GM21390 (cell line): ENCODE data around the gene CENATAC.
"Not testable (repeated sequence)": the region's sequence is repeated elsewhere in the genome, so short reads cannot be mapped to it uniquely, and the experiment has no call there.

Source experiments
- ATAC-seq: cut with Tn5 transposase; IDR thresholded peaks from one replicate; pipeline ENCODE4 v1.9.1; 2021; ENCODE audit not compliant: unreplicated experiment

The CENATAC gene

GRCh38 chr11:118991486-118992038 is 6.4 kb upstream of the CENATAC start:
- ATAC-seq = not testable (repeated sequence)

- peak; percentile 27 for ATAC-seq
Measured at GRCh38 chr11:118996926-118997626, 862 bp upstream of the CENATAC start.

GRCh38 chr11:118998388-118998717 is 415 bp downstream of the CENATAC start:
- ATAC-seq = peak; percentile 10

- ATAC-seq = no peak
Measured at GRCh38 chr11:118998822-118999221, 884 bp downstream of the CENATAC start.

- ATAC-seq = no peak
Measured at GRCh38 chr11:119000906-119001305, 3.0 kb downstream of the CENATAC start.

- no peak for ATAC-seq
Measured at GRCh38 chr11:119006656-119007055, 8.7 kb downstream of the CENATAC start.

GRCh38 chr11:119011476-119012053 is 13.6 kb downstream of the CENATAC start:
- no peak for ATAC-seq

GRCh38 chr11:119012629-119013170 is 14.8 kb downstream of the CENATAC start:
- no peak for ATAC-seq

- no peak for ATAC-seq
Measured at GRCh38 chr11:119014209-119014924, 16.4 kb downstream of the CENATAC start.

GRCh38 chr11:119015054-119015611 is 17.2 kb downstream of the CENATAC start:
- ATAC-seq = no peak

- ATAC-seq = no peak
Measured at GRCh38 chr11:119016216-119017009, 18.5 kb downstream of the CENATAC start.

GRCh38 chr11:119017377-119017776 is 19.4 kb downstream of the CENATAC start:
- ATAC-seq = not testable (repeated sequence)

- ATAC-seq = peak; percentile 87
Measured at GRCh38 chr11:119018074-119018938, 20.4 kb downstream of the CENATAC start, which contains the start of the genes RPS25 and TRAPPC4. Gene RPS25, minus strand, starts transcription at chr11:119018343. Its CDS starts 59 bp downstream, at chr11:119018284. Gene TRAPPC4, plus strand, starts transcription at chr11:119018766. Its CDS starts 30 bp downstream, at chr11:119018796.

- ATAC-seq = no peak
Measured at GRCh38 chr11:119019996-119020395, 22.1 kb downstream of the CENATAC start.

- ATAC-seq = no peak
Measured at GRCh38 chr11:119021631-119022030, 23.7 kb downstream of the CENATAC start.

GRCh38 chr11:119023741-119024140 is 25.8 kb downstream of the CENATAC start:
- ATAC-seq = no peak

GRCh38 chr11:119024430-119025098 is 26.6 kb downstream of the CENATAC start:
- no peak for ATAC-seq

- ATAC-seq = no peak
Measured at GRCh38 chr11:119025099-119025473, 27.1 kb downstream of the CENATAC start.

- ATAC-seq = no peak
Measured at GRCh38 chr11:119025541-119025940, 27.6 kb downstream of the CENATAC start.
